IMR-90 (cell line): ENCODE data around the gene OSBPL3. TPM values are rescaled to one million over a fixed set of nuclear protein-coding genes. Genes with fewer than 3 reads are reported as not detected.

Experiments
- ATAC-seq: fragments of 200-7000 bp; cut with Tn5 transposase; 2 replicates; pipeline ENCODE4 v1.9.1; 2020; ENCODE audit warnings: low read depth, mild to moderate bottlenecking, moderate library complexity
- BruUV-seq: library from RNA; stranded (reverse); fragments of 400-500 nt; replicated peaks from 2 replicates; lab custom pipeline; 2021; lab: Mats Ljungman, UMichigan
- CTCF ChIA-PET: fragments of 300-600 bp; formaldehyde crosslinking; extraction: SDS; loops from one replicate; lab custom pipeline; 2021; ENCODE audit warnings: antibody characterized with exemption; lab: Yijun Ruan, JAX
- POLR2A ChIA-PET: fragments of 300-600 bp; sonication (Branson Sonifier 250); formaldehyde crosslinking; loops from one replicate; lab custom pipeline; 2022; ENCODE audit warnings: antibody characterized with exemption; ENCODE audit not compliant: unreplicated experiment; lab: Charles Lee
- DNase-seq: peaks from one replicate; pipeline ENCODE4 v3.0.0; 2013
- H2AFZ ChIP-seq: replicated peaks from 2 replicates; pipeline ENCODE3; 2013; ENCODE audit warnings: low read length, mild to moderate bottlenecking; ENCODE audit not compliant: poor library complexity
- H2AK5ac ChIP-seq: 2 replicates; pipeline ENCODE4 v1.6.1; 2013; ENCODE audit warnings: low read depth, low read length, inconsistent platforms
- H2AK9ac ChIP-seq: replicated peaks from 2 replicates; pipeline ENCODE3; 2013; ENCODE audit warnings: mild to moderate bottlenecking, low read depth, low read length, moderate library complexity; ENCODE audit not compliant: poor library complexity
- H2BK120ac ChIP-seq: 2 replicates; pipeline ENCODE4 v1.6.1; 2013; ENCODE audit warnings: low read depth, low read length, inconsistent platforms
- H2BK15ac ChIP-seq: 3 replicates; pipeline ENCODE4 v1.6.1; 2013; ENCODE audit warnings: low read depth, low read length, inconsistent platforms
- H2BK20ac ChIP-seq: 2 replicates; pipeline ENCODE4 v1.6.1; 2013; ENCODE audit warnings: low read depth, mild to moderate bottlenecking, inconsistent platforms, low read length, moderate library complexity
- H2BK5ac ChIP-seq: 2 replicates; pipeline ENCODE4 v1.6.1; 2013; ENCODE audit warnings: mild to moderate bottlenecking, low read depth, low read length, inconsistent platforms; ENCODE audit not compliant: poor library complexity, severe bottlenecking
- H3K14ac ChIP-seq: replicated peaks from 2 replicates; pipeline ENCODE4 v1.6.1; 2013; ENCODE audit warnings: low read depth, low read length, inconsistent platforms
- H3K18ac ChIP-seq: 2 replicates; pipeline ENCODE4 v1.6.1; 2013; ENCODE audit warnings: low read depth, low read length, control low read depth
- H3K23ac ChIP-seq: 2 replicates; pipeline ENCODE4 v1.6.1; 2013; ENCODE audit warnings: low read depth, low read length, inconsistent platforms
- H3K27ac ChIP-seq: 2 replicates; pipeline ENCODE4 v1.5.1; 2013; ENCODE audit warnings: mild to moderate bottlenecking, control low read depth, low read length; ENCODE audit not compliant: insufficient read depth
- H3K27me3 ChIP-seq: 2 replicates; pipeline ENCODE4 v1.6.1; 2013; ENCODE audit warnings: low read length; ENCODE audit not compliant: control insufficient read depth, insufficient read depth
- H3K36me3 ChIP-seq: 2 replicates; pipeline ENCODE4 v1.6.1; 2013; ENCODE audit warnings: low read length, mixed read lengths; ENCODE audit not compliant: control insufficient read depth, insufficient read depth
- H3K4ac ChIP-seq: 2 replicates; pipeline ENCODE4 v1.6.1; 2013; ENCODE audit warnings: low read depth, low read length, inconsistent platforms
- H3K4me1 ChIP-seq: 2 replicates; pipeline ENCODE4 v1.6.1; 2013; ENCODE audit warnings: low read length, mixed read lengths; ENCODE audit not compliant: control insufficient read depth, insufficient read depth
- H3K4me2 ChIP-seq: 2 replicates; pipeline ENCODE4 v1.6.1; 2013; ENCODE audit warnings: low read depth, mild to moderate bottlenecking, control low read depth, low read length, moderate library complexity
- H3K4me3 ChIP-seq: 2 replicates; pipeline ENCODE4 v1.5.1; 2013; ENCODE audit warnings: low read depth, mild to moderate bottlenecking, control low read depth, low read length, moderate library complexity; ENCODE audit not compliant: insufficient read depth
- H3K56ac ChIP-seq: 2 replicates; pipeline ENCODE4 v1.6.1; 2013; ENCODE audit warnings: low read length, inconsistent platforms; ENCODE audit not compliant: insufficient read depth; ENCODE audit errors: extremely low read depth
- H3K79me1 ChIP-seq, 2 experiments: 2 replicates each; pipeline ENCODE4 v1.6.1; 2013; ENCODE audit warnings: low read length in 2 of 2, inconsistent platforms in 1 of 2, low read depth in 1 of 2
- H3K9ac ChIP-seq: 2 replicates; pipeline ENCODE4 v1.6.1; 2013; ENCODE audit warnings: low read depth, low read length, control low read depth
- H3K9me1 ChIP-seq: 2 replicates; pipeline ENCODE4 v1.6.1; 2013; ENCODE audit warnings: low read length, inconsistent platforms; ENCODE audit not compliant: insufficient read depth
- H3K9me3 ChIP-seq: 2 replicates; pipeline ENCODE4 v1.6.1; 2013; ENCODE audit warnings: low read length; ENCODE audit not compliant: control insufficient read depth, insufficient read depth
- H4K20me1 ChIP-seq: 2 replicates; pipeline ENCODE4 v1.6.1; 2013; ENCODE audit warnings: low read length, inconsistent platforms; ENCODE audit not compliant: insufficient read depth
- H4K5ac ChIP-seq: 2 replicates; pipeline ENCODE4 v1.6.1; 2013; ENCODE audit warnings: mild to moderate bottlenecking, low read depth, low read length, control low read depth
- H4K8ac ChIP-seq, 2 experiments: 2 replicates each; pipeline ENCODE4 v1.6.1; 2013; ENCODE audit warnings: low read depth in 2 of 2, low read length in 2 of 2, control low read depth in 1 of 2, inconsistent platforms in 1 of 2
- H4K91ac ChIP-seq: 2 replicates; pipeline ENCODE4 v1.6.1; 2013; ENCODE audit warnings: low read depth, low read length, inconsistent platforms; ENCODE audit not compliant: insufficient read depth
- BHLHE40 ChIP-seq: fragments of 150-350 bp; IDR thresholded peaks from 2 replicates; pipeline ENCODE4 v1.6.1; 2016; ENCODE audit warnings: mild to moderate bottlenecking, low read depth, low read length
- CEBPB ChIP-seq: IDR thresholded peaks from 2 replicates; pipeline ENCODE4 v1.6.1; 2012; ENCODE audit warnings: low read depth, low read length, improper control_type of control experiment
- CHD1 ChIP-seq: IDR thresholded peaks from 2 replicates; pipeline ENCODE4 v1.6.1; 2012; ENCODE audit warnings: low read depth, low read length, improper control_type of control experiment
- CTCF ChIP-seq: conservative IDR thresholded peaks from 2 replicates; pipeline ENCODE4 v1.5.1; 2012; ENCODE audit warnings: mild to moderate bottlenecking, low read depth, low read length, improper control_type of control experiment
- ELK1 ChIP-seq: fragments of 150-350 bp; IDR thresholded peaks from 2 replicates; pipeline ENCODE4 v1.6.1; 2016; ENCODE audit warnings: low read depth, mild to moderate bottlenecking, low read length, moderate library complexity, borderline replicate concordance
- FOS ChIP-seq: fragments of 150-350 bp; IDR thresholded peaks from 2 replicates; pipeline ENCODE4 v1.6.1; 2016; ENCODE audit warnings: low read depth, low read length
- MAFK ChIP-seq: IDR thresholded peaks from 2 replicates; pipeline ENCODE4 v1.6.1; 2012; ENCODE audit warnings: low read depth, low read length, improper control_type of control experiment
- MAZ ChIP-seq: IDR thresholded peaks from 2 replicates; pipeline ENCODE4 v1.6.1; 2012; ENCODE audit warnings: low read depth, mild to moderate bottlenecking, low read length, improper control_type of control experiment, moderate library complexity, borderline replicate concordance
- MXI1 ChIP-seq: IDR thresholded peaks from 2 replicates; pipeline ENCODE4 v1.6.1; 2012; ENCODE audit warnings: low read depth, mild to moderate bottlenecking, low read length, moderate library complexity, borderline replicate concordance
- NFE2L2 ChIP-seq: fragments of 150-350 bp; IDR thresholded peaks from 2 replicates; pipeline ENCODE4 v1.6.1; 2016; ENCODE audit warnings: low read depth, mild to moderate bottlenecking, low read length
- POLR2A ChIP-seq: IDR thresholded peaks from 2 replicates; pipeline ENCODE4 v1.6.1; 2012; ENCODE audit warnings: mild to moderate bottlenecking, low read depth, low read length
- RAD21 ChIP-seq: IDR thresholded peaks from 2 replicates; pipeline ENCODE4 v1.6.1; 2012; ENCODE audit warnings: low read length, improper control_type of control experiment
- RCOR1 ChIP-seq: IDR thresholded peaks from 2 replicates; pipeline ENCODE4 v1.6.1; 2012; ENCODE audit warnings: mild to moderate bottlenecking, low read length, improper control_type of control experiment; ENCODE audit not compliant: insufficient replicate concordance
- RFX5 ChIP-seq: IDR thresholded peaks from 2 replicates; pipeline ENCODE4 v1.8.0; 2012; ENCODE audit warnings: low read depth, mild to moderate bottlenecking, low read length, moderate library complexity
- SMC3 ChIP-seq: fragments of 150-350 bp; IDR thresholded peaks from 2 replicates; pipeline ENCODE4 v1.6.1; 2016; ENCODE audit warnings: low read depth, mild to moderate bottlenecking, antibody characterized with exemption, low read length, moderate library complexity
- USF2 ChIP-seq: fragments of 150-350 bp; IDR thresholded peaks from 2 replicates; pipeline ENCODE4 v1.6.1; 2017; ENCODE audit warnings: mild to moderate bottlenecking, antibody characterized with exemption, low read length, low read depth
- WGBS, 2 experiments: methylation state at CpG; one replicate each; pipeline versions ENCODE4 v1.1.5 to v1.1.7; 2013; ENCODE audit warnings: missing lambda C conversion rate in 2 of 2; ENCODE audit not compliant: insufficient read length in 1 of 2; ENCODE audit errors: extremely low coverage in 2 of 2; 5-methylcytosine and 5-hydroxymethylcytosine counted together
- dilution Hi-C: fragments of 300-500 bp; cut with HindIII; formaldehyde crosslinking; loops from one replicate; pipeline ENCODE4 v1.14.3; 2018; ENCODE audit warnings: low sequenced_read_pairs; ENCODE audit not compliant: unreplicated experiment
- in situ Hi-C: fragments of 300-500 bp; cut with MboI; formaldehyde crosslinking; loops from 3 replicates; pipeline ENCODE4 v1.14.3; 2019; ENCODE audit warnings: low sequenced_read_pairs, inconsistent platforms, mixed read lengths
- intact Hi-C: fragments of 100-400 bp; cut with micrococcal nuclease; formaldehyde crosslinking; loops from 2 replicates; pipeline ENCODE4 v1.10.0; 2022
- polyA plus RNA-seq, 3 experiments: library from polyadenylated mRNA; depleted of rRNA; stranded (reverse); fragments of >200 nt; gene quantifications; 2 replicates each; pipeline ENCODE4 v1.2.3, GENCODE V29; 2012; ENCODE audit warnings: low replicate concordance in 1 of 3
- total RNA-seq: library from RNA; depleted of rRNA; stranded (reverse); fragments of >200 nt; gene quantifications from 2 replicates; pipeline ENCODE4 v1.2.3, GENCODE V29; 2012

The OSBPL3 gene
- total and polyA plus RNA-seq, 2 of the 4 experiments (the other 2 are of a cell fraction), result 18.0 to 29.9 TPM

GRCh38 chr7:24799506-24799905 lies 180.5 kb downstream of the OSBPL3 start:
- Histone ChIP-seq H2BK5ac (no peak overlapping the region), H2BK20ac (no peak overlapping the region), H4K20me1 (no peaks in the 10 kb centered on the region), H3K4ac (no peak overlapping the region), H4K91ac (no peak overlapping the region), H3K18ac (no peak overlapping the region), H2BK15ac (no peak overlapping the region), H3K56ac (no peak overlapping the region), H3K4me3 (no peak overlapping the region), H4K5ac (no peak overlapping the region), H3K9me3 (no peaks in the 10 kb centered on the region), H3K9me1 (no peaks in the 10 kb centered on the region), H3K9ac (no peak overlapping the region), H3K23ac (no peak overlapping the region), H3K27me3 (no peaks in the 10 kb centered on the region), H3K27ac (no peak overlapping the region), H3K4me2 (no peak overlapping the region), H3K4me1 (peaks cover 4% of the 10 kb centered on the region; the same call in 1 of the 2 replicates), H3K14ac (no peak overlapping the region), H3K79me1 (no peaks in the 10 kb centered on the region), H2AFZ (no peak overlapping the region), H3K36me3 (peaks cover 11% of the 10 kb centered on the region), H2BK120ac (no peak overlapping the region), H2AK9ac (no peak overlapping the region), H2AK5ac (no peak overlapping the region), H4K8ac (no peak overlapping the region)
- CTCF ChIA-PET, result interaction anchor here (1.4 kb wide), 1 partner anchor 13 kb away, joined by 7 read pairs; no protein-coding TSS in a partner anchor
- WGBS, 2 experiments, result no CpG with 5 or more reads among the region's 3 CpGs
- intact Hi-C loops (no loop called here), in situ Hi-C loops (no loop called here), dilution Hi-C loops (no loop called here)
- ATAC-seq (no peak), DNase-seq (no peak)
- BruUV-seq, result no TSS peak
- TF ChIP-seq SMC3 (no peak), CTCF (no peak), FOS (no peak), USF2 (no peak), MAZ (no peak), ELK1 (no peak), NFE2L2 (no peak), MAFK (no peak), RFX5 (no peak), MXI1 (no peak), BHLHE40 (no peak), POLR2A (no peak), CHD1 (no peak), RCOR1 (no peak), CEBPB (no peak), RAD21 (no peak)
- POLR2A ChIA-PET, result no interaction called here
